GM03348 (cell line): ENCODE measurements around the gene ENOX1.
A peak's percentile ranks its signal among the peaks of the same experiment; 100 is the strongest.
"Not testable (repeated sequence)": the region's sequence is repeated elsewhere in the genome, so short reads cannot be mapped to it uniquely, and the experiment has no call there.

Source experiments
- DNase-seq: peaks from one replicate; pipeline ENCODE4 v3.0.0; 2012; ENCODE audit warnings: low spot score

Gene ENOX1

GRCh38 chr13:43204591-43204990 lies 582.2 kb downstream of the ENOX1 start:
- no peak for DNase-seq

- peak; percentile 13 for DNase-seq
These were observed 583.0 kb downstream of the ENOX1 start for GRCh38 chr13:43203781-43204180.

- DNase-seq = no peak
These were observed 586.0 kb downstream of the ENOX1 start for GRCh38 chr13:43200736-43201135.

- DNase-seq = no peak
These were observed 586.5 kb downstream of the ENOX1 start for GRCh38 chr13:43200307-43200706.

- DNase-seq = no peak
These were observed 589.9 kb downstream of the ENOX1 start for GRCh38 chr13:43196750-43197370.

- DNase-seq = peak; percentile 20
These were observed 590.6 kb downstream of the ENOX1 start for GRCh38 chr13:43196086-43196621.

GRCh38 chr13:43195551-43195950 lies 591.2 kb downstream of the ENOX1 start:
- no peak for DNase-seq

- no peak for DNase-seq
These were observed 591.7 kb downstream of the ENOX1 start for GRCh38 chr13:43195112-43195511.

GRCh38 chr13:43193789-43194420 lies 592.9 kb downstream of the ENOX1 start:
- DNase-seq = no peak

GRCh38 chr13:43191546-43191945 lies 595.2 kb downstream of the ENOX1 start:
- no peak for DNase-seq

- no peak for DNase-seq
These were observed 601.5 kb downstream of the ENOX1 start for GRCh38 chr13:43185226-43185625.

GRCh38 chr13:43180837-43181236 lies 605.9 kb downstream of the ENOX1 start:
- no peak for DNase-seq

- DNase-seq = no peak
These were observed 606.6 kb downstream of the ENOX1 start for GRCh38 chr13:43180036-43180660.

GRCh38 chr13:43171489-43171888 lies 615.3 kb downstream of the ENOX1 start:
- no peak for DNase-seq

- DNase-seq = no peak
These were observed 616.3 kb downstream of the ENOX1 start for GRCh38 chr13:43170506-43170905.

GRCh38 chr13:43168434-43168833 lies 618.3 kb downstream of the ENOX1 start:
- not testable (repeated sequence) for DNase-seq

GRCh38 chr13:43167731-43168130 lies 619.0 kb downstream of the ENOX1 start:
- DNase-seq = no peak

- DNase-seq = no peak
These were observed 619.9 kb downstream of the ENOX1 start for GRCh38 chr13:43166644-43167457.
